Fibroblast of lung (primary cell): ENCODE measurements around the gene VWA1. TPM values are rescaled to one million over a fixed set of nuclear protein-coding genes. Genes with fewer than 3 reads are reported as not detected.
"Not testable (repeated sequence)": the region's sequence is repeated elsewhere in the genome, so short reads cannot be mapped to it uniquely, and the experiment has no call there.

Experiments used
- DNase-seq, 2 donors: peaks; one replicate each; pipeline versions ENCODE4 v3.0.0 to v3.0.0-alpha.2; 2010; ENCODE audit warnings: low read depth in 2 of 2
- H2AFZ ChIP-seq: 2 replicates; pipeline ENCODE4 v1.5.1; 2012; ENCODE audit warnings: low read length, control low read depth, inconsistent platforms
- H3K27ac ChIP-seq: 2 replicates; pipeline ENCODE4 v1.5.1; 2011; ENCODE audit warnings: low read length, control low read depth; ENCODE audit not compliant: insufficient read depth
- H3K27me3 ChIP-seq: 2 replicates; pipeline ENCODE4 v1.5.1; 2011; ENCODE audit warnings: mild to moderate bottlenecking, low read length; ENCODE audit not compliant: control insufficient read depth, insufficient read depth
- H3K36me3 ChIP-seq: 2 replicates; pipeline ENCODE4 v1.5.1; 2011; ENCODE audit warnings: low read length; ENCODE audit not compliant: control insufficient read depth, insufficient read depth
- H3K4me1 ChIP-seq: 2 replicates; pipeline ENCODE4 v1.5.1; 2011; ENCODE audit warnings: low read length; ENCODE audit not compliant: control insufficient read depth, insufficient read depth; ENCODE audit errors: extremely low read depth
- H3K4me2 ChIP-seq: 2 replicates; pipeline ENCODE4 v1.5.1; 2011; ENCODE audit warnings: low read length, control low read depth; ENCODE audit not compliant: insufficient read depth; ENCODE audit errors: extremely low read depth
- H3K4me3 ChIP-seq, 4 experiments: fragments of 200-600 bp in 1 of 4; sonication (generic) in 1 of 4; replicated peaks in 1 of 4; 2 replicates each; pipeline ENCODE4 v1.5.1; 2011 to 2016; ENCODE audit warnings: low read length in 4 of 4, low read depth in 3 of 4, mild to moderate bottlenecking in 3 of 4, control low read depth in 2 of 4, inconsistent platforms in 1 of 4, mixed read lengths in 1 of 4; ENCODE audit not compliant: insufficient read depth in 1 of 4; ENCODE audit errors: control extremely low read depth in 1 of 4
- H3K79me2 ChIP-seq: 2 replicates; pipeline ENCODE4 v1.5.1; 2012; ENCODE audit warnings: mild to moderate bottlenecking, low read length, inconsistent platforms; ENCODE audit not compliant: control insufficient read depth, insufficient read depth
- H3K9ac ChIP-seq: 2 replicates; pipeline ENCODE4 v1.5.1; 2011; ENCODE audit warnings: mild to moderate bottlenecking, low read length, control low read depth; ENCODE audit not compliant: insufficient read depth
- H3K9me3 ChIP-seq: 2 replicates; pipeline ENCODE4 v1.5.1; 2012; ENCODE audit warnings: low read depth, low read length; ENCODE audit not compliant: control insufficient read depth, insufficient read depth
- H4K20me1 ChIP-seq: 2 replicates; pipeline ENCODE4 v1.5.1; 2011; ENCODE audit warnings: low read length; ENCODE audit not compliant: control insufficient read depth, insufficient read depth; ENCODE audit errors: extremely low read depth
- CTCF ChIP-seq, 2 donors: IDR thresholded peaks in 1 of 2; conservative IDR thresholded peaks in 1 of 2; 1 replicate in 1 of 2; 2 replicates in 1 of 2; pipeline ENCODE4 v1.5.1; 2011 to 2012; ENCODE audit warnings: low read length in 2 of 2, control low read depth in 1 of 2, inconsistent platforms in 1 of 2, low read depth in 1 of 2, mild to moderate bottlenecking in 1 of 2
- EZH2 ChIP-seq: IDR thresholded peaks from 2 replicates; pipeline ENCODE4 v1.5.1; 2012; ENCODE audit warnings: low read length, control low read depth, mild to moderate bottlenecking; ENCODE audit errors: missing control alignments
- polyA plus RNA-seq, 2 donors: library from polyadenylated mRNA; depleted of rRNA in 1 of 2; stranded (reverse) in 1 of 2; unstranded in 1 of 2; fragments of >200 nt; gene quantifications; 2 replicates each; pipeline ENCODE4 v1.2.1, GENCODE V29; 2011 to 2012; ENCODE audit warnings: missing spikeins in 1 of 2
- total RNA-seq: library from RNA; depleted of rRNA; stranded (reverse); fragments of >200 nt; gene quantifications from 2 replicates; pipeline ENCODE4 v1.2.1, GENCODE V29; 2014

Gene VWA1
- total and polyA plus RNA-seq, 2 donors (not counting 1 experiment from before 2014, with no cell fraction given), result 2.5 to 3.1 TPM

GRCh38 chr1:1471389-1472052 is 36.0 kb downstream of the VWA1 start, which contains the start of gene ATAD3B:
ATAD3B (plus strand) TSS chr1:1471765; CDS start chr1:1471885, 120 bp downstream.
- peak within 1 kb of the TSS; percentile 85 for H3K4me2 ChIP-seq
- no peaks in the 10 kb centered on the region for H3K4me1 ChIP-seq
- H3K4me3 ChIP-seq, result peak within 1 kb of the TSS; percentile 54 to 98 (median 77)
- no peaks in the 10 kb centered on the region for H3K9me3 ChIP-seq
- peak within 1 kb of the TSS; percentile 67 for H3K27ac ChIP-seq
- TF ChIP-seq EZH2, result no peak
- no peak for TF ChIP-seq CTCF (conservative IDR thresholded peaks at IDR 0.05 in 1 of 2, IDR thresholded peaks at IDR 0.05 in 1 of 2; ENCODE audit: low read depth in 1 of 2, low read length in 2 of 2)
- H3K27me3 ChIP-seq, result no peaks in the 10 kb centered on the region
- no peaks in the 10 kb centered on the region for H4K20me1 ChIP-seq
- peak within 1 kb of the TSS; percentile 28 for H2AFZ ChIP-seq
- peaks cover 34% of the 10 kb centered on the region for H3K79me2 ChIP-seq
- peak; percentile 90 to 92 for DNase-seq
- H3K36me3 ChIP-seq, result no peaks in the 10 kb centered on the region
- peak within 1 kb of the TSS; percentile 77 for H3K9ac ChIP-seq

GRCh38 chr1:1472053-1472876 is 36.8 kb downstream of the VWA1 start:
- H3K27ac ChIP-seq, result peak overlapping the region; percentile 67
- not testable (repeated sequence) for H2AFZ ChIP-seq

GRCh38 chr1:1476011-1476410 is 40.5 kb downstream of the VWA1 start:
- not testable (repeated sequence) for H3K9me3 ChIP-seq, H3K4me3 ChIP-seq, H2AFZ ChIP-seq, H3K27ac ChIP-seq, H3K27me3 ChIP-seq, H3K9ac ChIP-seq, DNase-seq, H3K4me1 ChIP-seq, H3K4me2 ChIP-seq, H4K20me1 ChIP-seq
- peaks cover 47% of the 10 kb centered on the region for H3K79me2 ChIP-seq
- peaks cover 19% of the 10 kb centered on the region for H3K36me3 ChIP-seq

More at GRCh38 chr1:1472053-1472876, 36.8 kb downstream of the VWA1 start:
- Histone ChIP-seq H3K4me2 (peak overlapping the region; percentile 85), H3K9ac (peak overlapping the region; percentile 53), H3K79me2 (peaks cover 41% of the 10 kb centered on the region), H3K4me3 (peak overlapping the region; percentile 51 to 82 (median 72))
- H3K9me3 ChIP-seq, H3K36me3 ChIP-seq, H4K20me1 ChIP-seq, H3K27me3 ChIP-seq, H3K4me1 ChIP-seq: not testable (repeated sequence)
- peak in 1 of 2 donors; percentile 15 for DNase-seq
